ENCODE measurements around the gene ERCC3.

ERCC3 gene

DNA sequence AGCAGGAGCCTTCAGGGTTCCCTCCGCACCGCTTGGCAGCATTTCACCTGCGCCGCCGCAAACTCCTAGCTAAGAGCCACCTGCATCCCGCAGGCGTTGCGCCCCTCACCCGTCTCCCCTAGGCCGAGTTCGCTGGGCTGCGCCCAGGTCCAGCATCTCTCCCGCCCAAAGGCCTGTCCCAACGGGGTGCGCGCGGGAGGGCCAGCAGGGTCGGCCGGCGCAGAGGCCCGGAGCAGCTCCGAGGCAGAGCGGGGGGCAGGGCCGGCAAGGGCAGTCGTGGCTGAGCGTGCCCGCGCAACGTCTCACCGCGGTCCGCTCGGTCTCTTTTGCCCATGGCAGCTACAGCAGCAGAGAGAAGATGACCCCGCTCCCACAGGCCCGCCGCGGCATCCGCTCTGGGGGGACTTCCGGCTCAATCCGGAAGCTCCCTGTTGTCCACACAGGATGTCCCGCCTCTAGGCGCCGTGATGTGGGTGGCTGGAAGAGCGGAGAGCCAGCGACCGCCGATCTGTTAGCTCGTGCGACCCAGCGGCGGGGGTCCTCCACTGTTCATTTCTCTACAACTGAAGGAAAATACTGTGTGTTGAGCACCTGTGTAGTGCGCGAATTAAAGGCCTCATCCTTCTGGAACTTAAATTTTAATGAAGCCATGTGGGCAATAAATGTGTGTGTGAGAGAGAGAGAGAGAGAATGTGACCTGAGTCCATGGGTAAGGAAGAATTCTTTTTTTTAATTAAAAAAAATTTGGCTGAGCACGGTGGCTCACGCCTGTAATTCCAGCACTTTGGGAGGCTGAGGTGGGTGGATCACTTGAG is at the start of gene ERCC3:
Gene ERCC3, minus strand, starts transcription at position 397 of the 815 bp plus-strand sequence. Its CDS starts 63 bp downstream, at position 334.
- peak; percentile 92 for FAIRE-seq
- DNase-seq (ENCODE audit: extremely low spot score, insufficient read length, low read depth): peak; percentile 91

GRCh38 chr2:127343277-127343676 is 49.3 kb upstream of the ERCC3 start:
- FAIRE-seq: no peak
- no peak for DNase-seq (ENCODE audit: extremely low spot score, insufficient read length, low read depth)

DNA sequence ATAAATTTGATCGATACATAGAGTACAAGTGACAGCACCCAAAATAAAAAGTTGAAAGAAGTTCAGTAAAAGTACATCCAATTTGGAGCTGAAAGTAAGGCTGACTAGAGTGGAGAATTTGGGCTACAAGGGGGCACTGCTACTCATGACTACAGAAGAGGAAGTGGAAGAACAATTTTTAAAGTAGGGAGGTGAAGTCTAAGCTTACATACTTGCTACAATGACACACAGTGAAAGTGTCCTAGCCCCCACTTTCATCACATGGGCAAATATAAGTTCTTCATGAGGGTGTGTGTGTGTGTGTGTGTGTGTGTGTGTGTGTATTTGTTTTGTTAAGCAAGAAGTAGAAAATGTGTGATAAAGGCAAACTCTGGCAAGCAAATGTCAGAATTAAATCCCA is 48.2 kb upstream of the ERCC3 start:
- FAIRE-seq (peak; percentile 55), DNase-seq (ENCODE audit: extremely low spot score, insufficient read length, low read depth) (no peak)

DNA sequence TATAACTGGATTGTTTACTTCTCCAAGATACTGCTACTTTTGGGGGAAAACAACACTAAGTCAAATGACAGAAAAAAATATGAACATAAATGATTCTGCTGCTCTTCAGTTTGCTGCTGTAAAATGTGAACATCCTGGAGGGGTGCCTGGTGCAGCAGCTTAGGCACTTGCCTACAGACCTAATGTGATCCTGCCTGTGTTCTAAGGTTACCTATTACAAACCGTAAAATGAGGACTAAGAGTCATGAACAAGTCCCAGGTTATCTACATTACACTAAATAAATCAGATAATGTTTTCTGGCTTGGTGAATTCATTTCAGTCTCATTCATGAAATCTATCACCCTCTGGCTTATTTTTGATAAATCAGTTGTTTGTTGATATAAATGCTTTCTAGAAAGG is 38.4 kb upstream of the ERCC3 start:
- FAIRE-seq (no peak), DNase-seq (ENCODE audit: extremely low spot score, insufficient read length, low read depth) (no peak)

DNA sequence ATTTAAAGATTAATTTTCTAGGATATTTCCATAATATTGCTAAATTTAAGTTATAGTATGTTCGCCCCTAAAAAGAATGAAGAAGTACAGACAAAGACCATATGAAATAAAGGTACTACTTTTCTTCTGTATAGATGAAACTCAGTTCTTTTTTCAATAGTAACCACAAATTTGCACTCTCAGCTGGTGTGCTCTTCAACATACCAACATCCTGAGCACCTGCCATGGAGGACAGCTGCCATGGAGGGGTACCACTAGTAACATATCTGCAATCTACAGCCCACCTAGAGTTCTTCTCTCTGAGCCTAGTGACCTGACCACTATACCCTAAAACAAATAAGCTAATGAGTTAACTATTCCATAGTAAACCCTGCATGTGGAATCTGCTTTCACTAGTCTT is 36.8 kb upstream of the ERCC3 start:
- no peak for DNase-seq (ENCODE audit: extremely low spot score, insufficient read length, low read depth)
- FAIRE-seq: no peak

DNA sequence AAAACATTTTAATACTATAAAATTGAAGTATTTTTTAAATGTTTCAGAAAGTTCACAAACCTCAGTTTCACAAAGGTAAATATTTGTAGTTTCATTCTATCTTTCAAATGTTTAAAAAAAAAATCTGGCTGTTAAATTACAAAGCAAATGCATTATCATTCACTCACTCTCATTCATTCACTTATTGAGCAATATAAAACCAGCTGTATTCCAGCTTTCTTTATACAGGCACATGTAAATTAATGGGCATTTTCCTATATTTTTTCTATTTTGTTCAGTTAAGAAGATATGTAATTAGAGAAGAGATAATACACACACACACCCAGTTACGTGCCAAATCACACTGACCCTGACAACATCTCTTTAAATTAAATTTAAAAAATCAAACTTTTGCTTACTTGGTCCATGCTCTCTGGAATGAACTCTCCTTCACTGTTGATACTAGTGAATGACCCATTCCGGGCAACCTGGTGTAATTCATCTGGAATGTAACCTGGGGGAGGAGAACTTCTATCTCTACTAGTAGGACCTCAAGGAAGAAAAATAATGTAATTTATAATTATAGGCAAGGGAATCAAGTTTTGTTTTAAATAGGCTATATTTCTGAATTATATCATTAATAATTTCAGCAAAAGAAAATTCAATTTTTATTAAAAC is 32.5 kb upstream of the ERCC3 start:
- DNase-seq (ENCODE audit: extremely low spot score, insufficient read length, low read depth) (no peak), FAIRE-seq (no peak)

GRCh38 chr2:127324635-127325034 is 30.7 kb upstream of the ERCC3 start:
- DNase-seq (ENCODE audit: extremely low spot score, insufficient read length, low read depth): no peak
- FAIRE-seq: peak; percentile 78

DNA sequence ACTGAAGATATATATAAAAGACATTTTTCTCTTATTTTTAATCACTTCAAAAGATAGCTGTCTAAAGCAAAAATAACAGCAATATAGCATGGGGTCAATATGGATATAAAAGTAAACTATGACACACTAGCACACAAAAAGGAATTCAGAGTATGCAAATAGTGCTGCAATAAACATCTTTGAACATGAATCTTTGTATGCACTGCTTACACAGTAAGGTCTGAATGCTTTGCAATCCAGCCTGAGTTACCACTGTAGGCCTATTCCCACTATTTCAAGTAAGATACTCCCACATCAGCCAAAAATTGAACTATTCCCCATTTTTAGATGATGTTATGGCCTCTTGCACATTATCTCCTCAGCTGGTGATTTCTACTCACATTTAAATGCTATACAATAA is 27.4 kb upstream of the ERCC3 start:
- DNase-seq (ENCODE audit: extremely low spot score, insufficient read length, low read depth) (no peak), FAIRE-seq (no peak)

DNA sequence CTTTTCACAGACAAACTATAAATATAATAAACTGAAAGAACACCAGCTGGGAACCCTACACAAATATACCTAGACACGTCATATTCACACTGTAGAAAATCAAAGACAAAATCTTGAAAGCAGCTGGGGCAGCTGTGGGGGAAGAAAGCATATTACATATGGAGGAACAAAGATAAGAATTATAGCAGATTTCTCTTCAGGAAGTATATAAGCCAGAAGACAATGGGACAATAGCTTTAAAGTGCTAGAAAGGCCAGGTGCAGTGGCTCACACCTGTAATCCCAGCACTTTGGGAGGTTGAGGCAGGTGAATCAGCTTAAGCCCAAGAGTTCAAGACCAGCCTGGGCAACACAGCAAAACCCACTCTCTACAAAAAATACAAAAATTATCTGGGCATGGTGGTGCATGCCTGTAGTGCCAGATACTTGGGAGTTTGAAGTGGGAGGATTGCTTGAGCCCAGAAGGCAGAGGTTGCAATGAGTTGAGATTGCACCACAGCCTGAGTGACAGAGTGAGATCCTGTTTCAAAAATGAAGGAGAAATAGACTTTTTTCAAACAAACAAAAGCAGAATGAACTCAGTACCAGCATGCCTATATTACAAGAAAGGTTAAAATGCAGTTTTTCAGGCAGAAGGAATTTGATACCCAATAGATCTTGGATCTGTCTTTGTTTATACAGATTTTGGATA is 26.8 kb upstream of the ERCC3 start:
- DNase-seq (ENCODE audit: extremely low spot score, insufficient read length, low read depth): no peak
- no peak for FAIRE-seq

DNA sequence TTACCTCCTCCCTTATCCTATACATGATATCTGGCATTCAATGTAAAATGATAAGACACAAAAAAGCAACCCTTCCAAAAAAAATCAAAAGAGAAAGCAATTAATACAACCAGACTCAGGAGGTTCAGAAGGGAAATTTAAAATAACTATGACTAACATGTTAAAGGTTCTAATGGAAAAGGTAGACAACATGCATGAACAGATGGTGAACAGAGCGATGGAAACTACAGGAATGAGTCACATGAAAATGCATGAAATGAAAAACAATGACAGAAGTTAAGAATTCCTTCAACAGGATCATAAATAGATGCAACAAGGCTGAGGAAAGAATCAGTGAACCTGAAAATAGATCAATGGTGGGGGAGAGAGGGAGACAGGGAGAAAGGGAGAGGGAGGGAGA is 26.1 kb upstream of the ERCC3 start:
- FAIRE-seq (no peak), DNase-seq (ENCODE audit: extremely low spot score, insufficient read length, low read depth) (no peak)

DNA sequence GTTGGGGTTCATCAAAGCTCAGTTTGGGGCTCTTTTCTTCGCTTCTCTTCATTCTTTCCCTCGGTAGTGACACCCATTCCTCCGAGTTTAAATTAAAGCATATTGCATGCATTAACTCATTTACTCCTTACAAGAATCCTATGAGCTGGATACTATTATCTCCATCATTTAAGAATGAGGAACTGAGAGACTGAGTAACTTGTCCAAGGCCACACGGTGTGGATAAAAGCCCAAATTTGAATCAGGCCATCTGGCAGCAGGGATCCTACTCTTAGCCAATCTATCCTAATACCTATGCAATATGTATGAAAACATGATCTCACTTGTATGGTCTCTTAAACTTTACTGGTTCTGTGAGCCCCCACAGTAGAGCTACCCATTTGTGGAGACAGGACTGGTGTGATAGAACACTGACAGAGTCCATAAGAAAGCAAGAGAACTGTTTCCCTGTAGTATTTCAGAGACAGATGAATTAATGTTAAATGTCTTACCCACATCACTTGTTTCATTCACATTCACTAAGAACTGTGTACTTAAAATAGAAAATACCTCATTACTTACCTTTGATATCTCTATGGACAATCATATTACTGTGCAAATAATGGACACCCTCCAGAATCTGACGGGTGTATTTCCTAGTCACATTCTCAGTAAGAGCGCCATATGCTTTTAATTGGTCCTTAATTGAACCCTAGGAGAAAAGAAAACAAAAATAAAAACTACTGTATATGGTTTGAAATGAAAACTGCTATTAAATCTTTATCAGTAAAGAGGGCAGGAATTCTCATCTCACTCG is 20.4 kb upstream of the ERCC3 start:
- FAIRE-seq: no peak

GRCh38 chr2:127313406-127313805 is 19.5 kb upstream of the ERCC3 start:
- no peak for DNase-seq (ENCODE audit: extremely low spot score, insufficient read length, low read depth)
- FAIRE-seq: peak; percentile 74

More for the DNA sequence above, 20.4 kb upstream of the ERCC3 start:
- DNase-seq (ENCODE audit: extremely low spot score, insufficient read length, low read depth): no peak

GRCh38 chr2:127310980-127311379 is 17.0 kb upstream of the ERCC3 start:
- DNase-seq (ENCODE audit: extremely low spot score, insufficient read length, low read depth) (no peak), FAIRE-seq (no peak)

DNA sequence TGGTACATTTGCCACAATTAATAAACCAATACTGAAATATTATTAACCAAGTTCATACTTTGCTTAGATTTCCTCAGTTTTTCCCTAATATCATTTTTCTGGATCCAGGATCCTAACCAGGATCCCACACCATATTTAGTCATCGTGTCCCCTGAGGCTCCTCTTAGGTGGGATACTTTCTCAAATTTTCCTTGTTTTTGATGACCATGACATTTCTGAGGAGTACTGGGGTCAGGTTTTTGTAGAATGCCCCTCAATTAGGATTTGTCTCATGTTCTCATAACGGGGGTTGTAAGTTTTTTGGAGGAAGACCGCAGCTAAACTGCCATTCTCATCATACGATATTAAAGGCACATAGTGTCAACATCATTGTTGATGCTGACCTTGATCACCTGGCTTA is 15.5 kb upstream of the ERCC3 start:
- DNase-seq (ENCODE audit: extremely low spot score, insufficient read length, low read depth) (no peak), FAIRE-seq (no peak)

DNA sequence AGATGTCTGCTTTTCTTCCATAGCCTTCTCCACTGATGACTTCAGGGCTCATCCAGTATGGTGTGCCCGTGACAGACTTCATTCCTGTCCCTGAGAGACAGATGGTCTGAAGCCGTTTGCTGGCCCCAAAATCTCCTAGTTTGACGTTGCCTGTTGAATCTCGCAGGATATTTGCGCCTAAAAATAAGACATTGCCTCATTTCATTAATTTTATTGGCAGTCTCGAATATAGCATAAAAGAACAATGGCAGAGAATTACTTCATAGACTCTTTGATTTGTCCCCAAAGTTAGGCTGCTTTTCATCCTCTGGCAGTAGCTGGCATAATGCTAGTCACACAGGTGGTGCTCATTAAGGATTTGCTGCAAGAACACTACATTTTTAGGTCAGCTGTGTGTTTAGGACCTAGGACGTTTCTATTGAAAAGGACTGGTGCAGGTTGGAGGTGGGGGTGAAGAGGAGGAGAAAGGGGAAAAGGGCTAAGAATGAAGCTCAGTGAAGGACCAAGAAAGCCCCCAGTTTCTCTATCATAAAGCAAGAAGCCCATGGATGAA is 14.7 kb upstream of the ERCC3 start:
- DNase-seq (ENCODE audit: extremely low spot score, insufficient read length, low read depth) (no peak), FAIRE-seq (no peak)

- DNase-seq (ENCODE audit: extremely low spot score, insufficient read length, low read depth): no peak
- peak; percentile 54 for FAIRE-seq
Measured at GRCh38 chr2:127305990-127306585, 12.1 kb upstream of the ERCC3 start.

GRCh38 chr2:127302168-127302567 is 8.2 kb upstream of the ERCC3 start:
- no peak for FAIRE-seq
- no peak for DNase-seq (ENCODE audit: extremely low spot score, insufficient read length, low read depth)

- FAIRE-seq (no peak), DNase-seq (ENCODE audit: extremely low spot score, insufficient read length, low read depth) (no peak)
Measured at GRCh38 chr2:127293386-127293747, 577 bp downstream of the ERCC3 start.

- DNase-seq (ENCODE audit: extremely low spot score, insufficient read length, low read depth) (no peak), FAIRE-seq (no peak)
Measured at GRCh38 chr2:127288274-127288673, 5.7 kb downstream of the ERCC3 start.

DNA sequence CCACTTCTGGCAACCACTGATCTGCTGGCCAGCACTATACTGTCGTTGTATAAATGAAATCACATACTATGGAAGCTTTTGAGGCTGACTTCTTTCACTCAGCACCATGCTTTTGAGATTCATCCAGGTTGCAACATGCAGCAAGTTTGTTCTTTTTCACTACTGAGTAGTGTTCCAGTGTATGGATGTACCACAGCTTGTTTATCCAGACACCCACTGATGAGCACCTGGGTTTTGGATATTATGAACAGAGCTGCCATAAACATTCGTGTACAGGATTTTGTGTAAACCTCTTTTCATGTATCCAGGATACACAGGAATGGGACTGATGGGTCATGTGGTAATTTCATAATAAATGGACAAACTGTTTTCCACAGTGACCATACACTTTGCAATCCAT is 10.7 kb downstream of the ERCC3 start:
- no peak for DNase-seq (ENCODE audit: extremely low spot score, insufficient read length, low read depth)
- FAIRE-seq: no peak
